ENCODE measurements around the gene PLVAP. TPM values are rescaled to one million over a fixed set of nuclear protein-coding genes. Genes with fewer than 3 reads are reported as not detected.

PLVAP gene
- total RNA-seq, 1 experiment from 2014 or later: 0.08 TPM

GRCh38 chr19:17320435-17320834 lies 56.7 kb downstream of the PLVAP start:
- ATAC-seq: no peak
- Histone ChIP-seq H3K9me3 (ENCODE audit: control insufficient read depth, insufficient read depth, low read depth, low read length) (no peaks in the 10 kb centered on the region), H3K4me3 (ENCODE audit: low read depth in 2 of 2, low read length in 2 of 2) (no peak overlapping the region), H3K27me3 (ENCODE audit: control insufficient read depth, insufficient read depth, low read length) (no peaks in the 10 kb centered on the region), H3K4me1 (ENCODE audit: control insufficient read depth, insufficient read depth, low read length) (no peaks in the 10 kb centered on the region), H3K36me3 (ENCODE audit: control insufficient read depth, insufficient read depth, low read length) (no peaks in the 10 kb centered on the region), H3K27ac (ENCODE audit: low read length) (no peak overlapping the region)
- TF ChIP-seq CTCF (IDR thresholded peaks at IDR 0.05) (no peak), TCF7L2 (IDR thresholded peaks at IDR 0.05; ENCODE audit: low read depth, low read length) (no peak), POLR2AphosphoS5 (IDR thresholded peaks at IDR 0.05; ENCODE audit: low read depth, low read length) (no peak), REST (IDR thresholded peaks at IDR 0.05; ENCODE audit: insufficient read depth in 1 of 2, low read depth in 2 of 2, low read length in 1 of 2) (no peak), SIN3A (IDR thresholded peaks at IDR 0.05; ENCODE audit: borderline replicate concordance, insufficient read depth, low read depth, low read length) (no peak)
- ChIA-PET CTCF (no interaction called here), POLR2A (no interaction called here)
- intact Hi-C loops (cut with micrococcal nuclease; ENCODE audit: unreplicated experiment): no loop called here
- no peak for DNase-seq (ENCODE audit: low read depth, low spot score)
- in situ Hi-C loops (cut with HindIII; ENCODE audit: low pct_unique_long_range_greater_than_20kb, low sequenced_read_pairs): no loop called here
- no TSS peak for BruUV-seq (replicated peaks)

GRCh38 chr19:17319473-17320238 lies 57.5 kb downstream of the PLVAP start:
- POLR2A ChIA-PET: no interaction called here
- intact Hi-C loops (cut with micrococcal nuclease; ENCODE audit: unreplicated experiment): no loop called here
- no peaks in the 10 kb centered on the region for H3K4me1 ChIP-seq (ENCODE audit: control insufficient read depth, insufficient read depth, low read length)
- BruUV-seq (replicated peaks): no TSS peak
- H3K27ac ChIP-seq (ENCODE audit: low read length): no peak overlapping the region
- no peaks in the 10 kb centered on the region; the same call in 1 of the 2 replicates for H3K36me3 ChIP-seq (ENCODE audit: control insufficient read depth, insufficient read depth, low read length)
- TF ChIP-seq CTCF (IDR thresholded peaks at IDR 0.05): no peak
- TF ChIP-seq REST (IDR thresholded peaks at IDR 0.05; ENCODE audit: insufficient read depth in 1 of 2, low read depth in 2 of 2, low read length in 1 of 2): no peak
- TF ChIP-seq POLR2AphosphoS5 (IDR thresholded peaks at IDR 0.05; ENCODE audit: low read depth, low read length): no peak
- TF ChIP-seq TCF7L2 (IDR thresholded peaks at IDR 0.05; ENCODE audit: low read depth, low read length): no peak
- TF ChIP-seq SIN3A (IDR thresholded peaks at IDR 0.05; ENCODE audit: borderline replicate concordance, insufficient read depth, low read depth, low read length): no peak
- no peaks in the 10 kb centered on the region for H3K9me3 ChIP-seq (ENCODE audit: control insufficient read depth, insufficient read depth, low read depth, low read length)
- DNase-seq (ENCODE audit: low read depth, low spot score) (no peak), ATAC-seq (no peak)
- no peaks in the 10 kb centered on the region for H3K27me3 ChIP-seq (ENCODE audit: control insufficient read depth, insufficient read depth, low read length)
- CTCF ChIA-PET: no interaction called here
- no peak overlapping the region for H3K4me3 ChIP-seq (ENCODE audit: low read depth in 2 of 2, low read length in 2 of 2)
- in situ Hi-C loops (cut with HindIII; ENCODE audit: low pct_unique_long_range_greater_than_20kb, low sequenced_read_pairs): no loop called here
